GM21360 (cell line): Measurements from ENCODE around the gene KLK14.
A peak's percentile ranks its signal among the peaks of the same experiment; 100 is the strongest.

Experiments
- ATAC-seq: cut with Tn5 transposase; IDR thresholded peaks from one replicate; pipeline ENCODE4 v1.9.1; 2021; ENCODE audit warnings: mild to moderate bottlenecking, moderate library complexity; ENCODE audit not compliant: unreplicated experiment

The KLK14 gene

DNA sequence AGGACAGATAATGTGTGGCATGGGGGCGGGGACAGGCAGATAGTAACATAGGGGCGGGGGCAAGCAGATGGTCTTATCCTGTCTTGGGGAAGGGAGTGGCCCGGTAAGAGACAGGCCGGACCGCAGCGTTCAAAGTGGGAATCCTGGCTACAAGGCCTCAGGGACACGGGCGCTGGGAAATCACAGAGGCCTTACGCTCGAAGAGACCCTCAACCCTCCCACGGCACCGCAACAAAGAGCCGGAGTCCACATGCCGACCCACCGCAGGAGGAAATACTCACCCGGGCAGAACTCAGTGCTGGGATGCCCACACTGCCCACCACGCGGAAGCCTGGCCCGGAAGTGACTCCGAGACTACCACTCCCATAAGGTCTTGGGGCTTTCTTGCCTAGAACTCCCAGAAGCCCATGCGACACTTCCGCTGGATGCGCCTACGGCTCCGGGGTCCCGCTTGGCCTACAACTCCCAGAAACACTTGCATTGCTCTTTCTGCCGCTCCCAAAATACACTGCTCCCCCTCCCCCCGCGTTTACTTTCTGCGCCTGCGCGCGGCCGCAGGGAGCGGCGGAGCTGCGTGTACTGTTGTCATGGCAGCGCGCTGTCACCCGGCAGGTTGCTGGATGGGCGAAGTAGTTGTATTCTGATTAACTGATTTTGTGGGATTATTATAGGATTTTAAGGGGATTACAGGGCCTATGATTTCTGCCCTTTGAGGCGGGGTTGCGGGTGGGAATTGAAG lies 25.5 kb upstream of the KLK14 start, which contains the start of gene CTU1:
Gene CTU1 (minus strand): TSS at position 344 of the 739 bp plus-strand sequence. CDS start 3,840 bp downstream, outside the sequence.
- ATAC-seq: peak; percentile 92

DNA sequence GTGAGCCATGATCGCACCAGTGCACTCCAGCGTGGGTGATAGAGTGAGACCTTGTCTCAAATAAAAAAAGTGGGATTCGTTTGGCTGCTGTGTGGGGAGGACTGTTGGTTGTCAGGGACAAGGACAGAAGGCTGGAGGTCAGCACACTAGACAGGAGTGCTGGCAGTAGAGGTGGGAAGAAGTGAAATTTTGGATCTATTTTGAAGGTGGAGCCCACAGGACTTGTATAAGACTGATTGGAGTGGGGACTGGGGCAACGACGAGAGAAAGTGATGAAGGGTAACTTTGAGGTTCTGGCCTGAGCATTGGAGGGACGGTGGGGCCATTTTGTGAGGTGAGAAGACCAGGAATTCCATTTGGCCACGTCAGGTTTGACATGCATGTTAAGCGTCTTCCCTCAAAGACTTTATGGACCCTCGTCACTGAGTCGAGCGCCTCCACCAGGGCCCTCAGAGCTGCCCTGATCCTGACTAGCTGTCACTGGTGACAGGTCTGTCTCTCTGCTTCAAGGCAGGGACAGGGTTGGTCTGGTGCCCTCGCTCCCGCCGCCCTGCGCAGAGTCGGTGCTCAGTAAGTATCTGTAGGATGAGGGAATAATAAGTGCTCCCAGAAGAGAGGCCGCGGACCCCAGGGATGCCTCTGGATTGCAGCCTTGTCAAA lies 24.8 kb upstream of the KLK14 start:
- peak; percentile 3 for ATAC-seq

DNA sequence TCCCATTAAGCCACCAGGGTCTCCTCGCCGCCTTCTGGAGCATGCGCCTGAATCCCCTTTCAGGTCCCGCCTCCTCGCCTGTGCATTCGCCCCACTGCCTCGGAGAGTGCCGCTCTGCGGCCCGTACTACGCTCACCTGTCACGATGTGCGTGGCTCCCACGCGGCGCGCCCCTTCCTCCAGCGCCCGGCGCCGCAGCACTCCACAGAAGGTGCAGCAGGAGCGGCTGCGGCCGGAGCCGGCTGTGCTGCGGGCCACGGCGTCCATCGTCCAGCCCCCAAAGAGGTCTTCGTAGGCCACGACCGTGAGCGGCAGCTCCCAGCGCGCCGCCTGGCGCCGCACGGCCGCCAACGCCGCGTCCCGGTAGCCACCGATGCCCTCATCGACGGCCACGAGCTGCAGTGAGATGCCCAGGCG lies 21.2 kb upstream of the KLK14 start:
- ATAC-seq: no peak

DNA sequence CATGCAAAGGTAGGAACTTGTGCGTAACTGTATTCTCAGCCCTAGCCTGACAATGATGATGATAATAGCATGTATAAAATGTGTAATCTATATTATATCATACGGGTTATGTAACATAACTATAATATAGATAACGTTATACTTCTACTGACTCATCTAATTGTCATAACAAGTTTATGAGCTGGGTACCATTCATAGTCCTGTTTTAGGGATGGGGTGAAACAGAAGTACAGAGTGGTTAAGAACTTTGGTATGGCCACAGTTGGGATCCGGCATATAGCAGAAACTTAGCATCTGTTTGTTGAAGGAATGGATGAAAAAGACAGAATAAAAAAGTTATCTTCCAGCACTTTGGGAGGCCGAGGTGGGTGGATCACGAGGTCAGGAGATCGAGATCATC lies 20.3 kb upstream of the KLK14 start:
- ATAC-seq: no peak

DNA sequence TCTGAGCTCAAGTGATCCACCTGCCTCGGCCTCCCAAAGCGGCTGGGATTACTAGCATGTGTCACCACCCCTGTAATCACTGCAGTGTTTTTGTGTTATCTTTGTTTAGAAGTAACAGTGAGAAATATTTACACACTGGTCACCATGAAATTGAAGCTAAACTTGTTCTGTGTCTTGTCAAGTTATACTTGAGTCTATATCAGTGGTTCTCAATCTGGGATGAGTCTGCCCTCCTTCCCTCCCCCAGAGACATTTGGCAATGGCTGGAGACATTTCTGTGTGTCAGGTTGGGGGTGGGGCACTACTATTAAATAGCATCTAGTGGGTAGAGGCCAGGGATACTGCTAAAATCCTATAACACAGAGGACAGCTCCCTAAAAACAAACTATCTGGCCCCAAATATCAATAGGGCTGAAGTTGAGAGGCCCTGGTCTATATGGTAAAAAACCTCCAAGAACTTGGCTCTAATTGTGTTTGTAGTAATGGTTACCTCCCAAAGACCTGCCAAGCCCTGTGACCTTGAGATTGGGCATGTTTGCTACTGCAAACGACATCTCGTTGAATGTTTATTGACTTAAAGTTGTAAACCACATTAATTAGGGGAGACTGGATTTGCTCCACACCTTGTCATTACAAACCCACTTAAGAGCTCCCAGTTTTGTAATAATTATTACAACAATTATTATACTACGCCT lies 18.6 kb upstream of the KLK14 start:
- no peak for ATAC-seq

DNA sequence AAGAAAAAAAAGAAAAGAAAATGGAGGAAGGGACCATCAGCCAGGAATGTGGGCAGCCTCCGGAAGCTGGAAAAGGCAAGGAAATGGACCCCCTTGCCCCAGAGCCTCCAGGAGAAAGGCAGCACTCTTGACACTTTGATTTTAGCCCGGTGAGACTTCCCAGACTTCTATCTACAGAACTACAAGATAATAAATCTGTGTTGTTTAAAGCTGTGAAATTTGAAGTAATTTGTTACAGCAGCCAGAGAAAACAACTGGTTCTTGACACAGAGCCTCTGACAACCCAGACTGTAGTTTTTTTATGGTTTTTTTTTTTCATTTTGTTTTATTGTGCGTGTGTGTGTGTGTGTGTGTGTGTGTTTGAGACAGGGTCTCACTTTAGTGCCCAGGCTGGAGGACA lies 17.9 kb upstream of the KLK14 start:
- no peak for ATAC-seq

DNA sequence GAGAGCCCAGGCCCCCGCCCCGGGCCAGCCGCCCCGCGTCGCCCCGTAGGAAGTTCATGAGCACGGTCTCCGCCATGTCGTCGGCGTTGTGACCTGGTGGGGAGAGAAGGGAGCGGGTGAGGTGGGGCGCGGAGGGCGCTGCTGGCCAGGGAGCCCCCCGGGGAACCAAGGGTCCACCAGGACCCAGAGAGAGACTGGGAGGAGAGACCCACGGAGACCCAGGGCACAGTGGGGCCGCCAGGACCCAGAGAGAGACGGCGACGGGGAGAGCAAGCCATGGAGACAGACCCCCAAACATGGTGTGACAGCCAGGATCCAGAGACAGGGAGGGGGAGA lies 16.3 kb upstream of the KLK14 start:
- no peak for ATAC-seq

DNA sequence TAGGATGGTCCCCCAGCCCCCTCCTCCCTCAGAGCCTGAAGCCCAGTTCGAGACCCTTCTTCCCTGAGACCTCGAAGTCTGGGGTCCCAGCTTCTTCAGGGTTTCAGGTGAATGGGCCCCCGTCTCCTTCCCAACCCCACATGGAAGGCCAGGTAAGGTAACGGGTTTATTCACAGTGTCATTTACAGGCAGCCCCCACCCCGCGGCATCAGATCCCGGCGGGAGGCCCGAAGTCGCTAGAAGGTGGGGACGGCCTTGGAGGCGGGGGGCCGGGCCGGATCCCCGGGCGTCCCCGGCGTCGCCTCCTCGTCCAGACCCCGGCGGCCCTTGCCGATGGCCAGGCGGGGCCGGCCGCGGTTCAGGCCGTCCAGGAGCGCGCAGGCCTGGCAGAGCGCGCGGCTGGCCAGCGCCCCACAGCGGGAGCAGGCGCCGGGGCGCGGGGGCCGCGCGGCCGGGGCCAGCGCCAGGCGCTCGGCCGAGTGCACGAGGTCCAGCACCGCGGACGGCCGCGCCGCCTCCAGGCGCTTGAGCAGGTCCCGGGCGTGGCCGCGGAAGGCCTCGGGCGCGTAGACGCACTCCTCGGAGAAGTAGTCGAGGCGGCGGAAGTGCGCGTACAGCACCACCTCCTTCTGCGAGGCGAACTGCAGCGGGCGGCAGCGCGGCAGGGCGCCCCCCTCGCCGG lies 15.8 kb upstream of the KLK14 start:
- ATAC-seq: no peak

DNA sequence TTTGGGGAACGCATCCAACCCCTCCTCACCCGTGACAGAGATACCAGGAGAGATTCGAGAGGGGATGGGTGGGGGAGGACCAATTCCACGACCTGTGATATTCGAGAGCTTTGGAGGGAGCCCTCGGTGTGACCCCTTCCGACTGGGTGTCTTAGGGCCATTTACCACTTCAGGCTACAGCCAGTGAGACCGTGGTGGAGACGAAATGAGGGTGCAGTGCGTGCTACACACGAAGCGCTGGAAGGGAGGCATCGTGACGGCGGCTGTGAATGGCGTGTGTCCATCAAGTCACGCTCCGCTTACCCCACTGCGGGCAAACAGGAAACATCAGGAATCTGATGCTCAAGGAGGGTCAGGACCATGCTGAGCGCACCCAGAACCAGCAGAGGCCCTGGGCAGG lies 15.1 kb upstream of the KLK14 start:
- ATAC-seq: no peak

DNA sequence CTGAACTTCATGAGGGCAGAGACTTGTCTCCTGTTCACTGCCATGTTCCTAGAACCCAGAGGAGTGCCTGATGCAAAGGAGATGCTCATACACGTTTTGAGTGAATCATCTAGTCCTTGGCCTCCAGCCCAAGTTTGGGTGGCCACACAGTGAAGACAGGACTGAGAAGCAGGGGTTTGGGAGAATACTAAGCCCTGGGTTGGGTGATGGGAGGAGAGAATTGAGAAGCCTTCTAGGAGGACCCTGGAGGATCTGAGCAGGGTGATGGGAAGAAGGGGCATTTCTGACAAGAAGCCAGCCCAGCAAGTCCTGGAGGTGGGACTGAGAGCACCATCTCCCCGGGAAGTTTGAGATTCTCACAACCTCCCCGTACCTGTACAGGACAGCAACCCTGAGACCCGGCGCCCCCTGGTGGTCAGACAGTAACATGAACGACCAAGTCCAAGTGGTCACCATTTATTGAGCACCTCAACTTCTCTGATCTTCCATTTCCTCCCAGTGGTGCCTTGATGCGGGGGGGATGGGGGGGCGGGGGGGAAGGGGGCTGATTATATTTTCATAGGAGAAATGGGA lies 14.6 kb upstream of the KLK14 start:
- no peak for ATAC-seq

DNA sequence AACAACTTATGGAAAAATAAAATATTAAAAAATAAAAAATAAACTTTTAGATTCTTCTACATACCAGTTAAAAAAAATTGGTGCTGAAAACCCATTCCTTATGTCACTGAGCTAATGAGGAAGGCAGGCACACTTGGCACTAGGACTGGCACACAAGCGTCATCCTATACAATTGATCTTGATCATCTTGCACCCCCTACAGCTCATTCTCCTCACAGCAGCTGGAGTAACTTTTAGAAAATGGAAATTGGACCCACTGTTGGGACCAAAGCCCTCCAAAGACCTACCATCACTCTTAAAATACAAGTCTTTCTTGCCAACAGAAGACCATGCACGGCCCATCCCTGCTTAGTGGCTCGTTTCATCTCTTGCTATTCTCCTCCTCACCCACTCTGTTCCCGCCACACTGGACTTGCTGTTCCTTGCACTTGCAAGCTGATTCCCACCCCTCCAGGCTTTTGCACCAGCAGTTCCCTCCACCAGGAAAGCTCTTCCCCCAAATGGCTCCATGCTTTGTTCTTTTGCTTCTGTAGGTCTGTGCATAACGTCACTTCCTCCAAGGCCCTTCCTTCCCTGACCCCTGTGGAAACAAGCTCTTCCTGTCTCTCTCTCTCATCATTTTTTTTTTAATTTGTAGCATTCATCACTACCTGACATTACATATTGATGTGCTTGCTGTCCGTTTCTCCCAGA lies 13.9 kb upstream of the KLK14 start:
- no peak for ATAC-seq

DNA sequence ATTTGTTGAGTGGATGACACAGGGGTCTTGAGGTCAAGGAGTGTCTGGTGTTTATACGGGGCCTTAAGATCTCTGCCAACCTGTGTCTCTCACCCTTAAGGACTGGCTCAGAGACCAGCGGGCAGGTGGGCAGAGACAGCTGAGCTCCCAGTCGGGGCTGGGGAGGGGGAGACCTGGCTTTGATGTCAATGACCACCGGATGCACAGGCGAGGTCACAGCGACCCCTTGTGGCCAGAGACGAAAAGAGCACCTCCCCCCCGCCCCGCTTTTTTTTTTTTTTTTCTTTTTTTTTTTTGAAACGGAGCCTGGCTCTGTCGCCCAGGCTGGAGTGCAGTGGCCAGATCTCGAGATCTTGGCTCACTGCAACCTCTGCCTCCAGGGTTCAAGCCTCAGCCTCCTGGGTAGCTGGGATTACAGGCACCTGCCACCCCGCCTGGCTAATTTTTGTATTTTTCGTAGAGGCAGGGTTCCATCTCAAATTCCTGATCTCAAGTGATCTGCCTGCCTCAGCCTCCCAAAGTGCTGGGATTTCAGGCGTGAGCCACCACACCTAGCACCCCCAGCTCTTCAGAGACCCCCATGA lies 12.1 kb upstream of the KLK14 start:
- ATAC-seq: no peak

DNA sequence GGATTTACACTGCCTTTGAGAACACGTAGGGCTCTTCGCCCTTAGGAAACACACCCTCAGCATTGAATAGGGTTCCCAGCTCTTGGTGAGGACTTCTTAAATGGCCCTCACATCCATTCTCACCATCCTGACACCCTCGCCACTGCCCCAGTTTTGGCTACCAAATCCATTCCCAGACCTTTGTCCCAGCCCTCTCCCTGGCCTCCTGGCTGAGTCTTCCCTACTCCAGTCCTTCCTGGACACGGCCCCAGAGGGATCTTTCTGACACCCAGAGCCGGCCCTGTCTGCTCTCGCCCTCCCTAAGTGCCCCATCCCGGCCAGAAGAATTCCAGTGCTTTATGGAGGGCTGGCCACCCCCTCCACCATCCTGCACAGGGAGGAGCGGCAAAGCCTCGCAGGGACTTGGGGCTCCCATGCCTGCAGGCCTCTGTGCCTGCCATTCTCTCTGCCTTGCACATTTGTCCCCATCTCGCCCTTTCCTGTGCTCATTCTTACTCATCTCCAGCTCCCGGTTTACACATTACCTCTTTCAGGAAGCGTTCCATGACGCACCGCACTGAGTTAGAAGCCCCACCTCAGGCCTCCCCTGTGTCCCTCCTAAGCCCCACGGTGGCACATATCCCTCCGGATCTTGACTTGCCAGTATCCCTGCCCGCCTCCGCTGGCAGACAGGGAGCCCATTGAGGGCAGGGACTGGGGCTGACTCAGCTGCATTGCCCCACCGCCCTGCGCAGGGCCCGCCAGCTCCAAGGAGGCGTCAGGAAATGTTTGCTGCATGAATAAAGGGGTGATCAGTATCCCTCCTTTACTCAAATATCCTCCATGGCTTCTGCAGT lies 11.0 kb upstream of the KLK14 start:
- no peak for ATAC-seq

DNA sequence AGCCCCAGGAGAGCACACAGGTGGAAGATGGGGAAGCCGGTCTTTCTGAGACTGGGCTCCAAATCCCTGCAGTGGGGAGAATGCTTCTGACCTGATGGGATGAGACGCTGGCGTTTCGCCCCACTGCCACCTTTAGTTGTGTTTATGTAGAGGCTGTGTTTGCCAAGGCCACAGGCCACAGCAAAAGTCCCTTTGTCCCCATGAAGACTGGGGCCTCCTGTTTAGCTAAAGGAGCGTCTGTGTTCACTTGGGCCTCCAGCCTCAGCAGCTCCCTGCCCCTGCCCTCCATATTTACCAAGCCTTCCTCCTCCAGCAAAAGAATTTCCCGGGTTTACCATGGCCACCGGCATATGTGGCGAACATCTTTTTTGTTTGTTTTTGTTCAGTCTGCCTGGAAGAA lies 10.4 kb upstream of the KLK14 start:
- no peak for ATAC-seq

DNA sequence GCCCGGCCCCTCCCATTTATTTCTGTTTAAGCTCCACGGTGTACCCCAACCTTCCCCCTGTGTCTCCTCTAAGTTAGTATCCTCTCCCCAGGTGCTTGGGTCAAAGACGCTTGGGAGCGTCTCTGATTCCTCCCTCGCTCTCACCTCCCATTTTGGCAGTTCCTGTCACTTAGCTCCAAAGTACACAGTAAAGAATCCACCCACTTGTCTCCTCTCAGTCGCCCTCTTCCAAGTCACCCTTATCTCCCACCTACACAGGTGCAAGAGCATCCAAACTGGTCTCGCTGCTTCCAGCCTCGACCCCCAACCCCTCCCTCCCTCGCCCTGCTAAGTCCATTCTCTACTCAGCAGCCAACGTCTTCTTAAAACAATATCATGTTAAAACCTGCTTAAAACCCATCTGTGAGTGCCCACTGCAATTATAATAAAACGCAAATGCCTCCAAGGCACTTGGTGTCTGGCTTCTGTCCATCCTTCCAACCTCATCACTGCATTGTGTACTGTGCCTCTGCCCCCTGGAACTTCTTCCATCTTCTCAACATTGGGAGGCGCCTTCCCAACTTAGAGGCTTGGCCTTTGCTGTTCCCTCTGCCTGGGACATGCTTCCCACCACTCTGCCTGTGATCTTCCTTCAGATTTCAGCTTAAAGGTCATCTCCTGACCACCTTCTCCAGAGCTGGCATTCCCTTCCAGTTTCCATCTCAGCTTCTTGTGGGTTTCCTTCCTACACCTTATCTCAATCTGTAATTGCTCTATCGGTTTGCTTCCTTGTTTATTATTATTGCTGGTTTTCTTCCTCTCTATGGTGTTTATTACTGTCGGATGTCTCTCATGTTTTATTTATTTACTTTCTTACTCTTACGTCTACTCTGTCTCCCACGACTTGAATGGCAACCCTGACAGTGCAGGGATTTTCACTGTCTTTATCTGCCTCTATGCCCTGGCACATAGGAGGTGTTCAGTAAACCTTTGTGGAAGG lies 9.5 kb upstream of the KLK14 start:
- no peak for ATAC-seq

DNA sequence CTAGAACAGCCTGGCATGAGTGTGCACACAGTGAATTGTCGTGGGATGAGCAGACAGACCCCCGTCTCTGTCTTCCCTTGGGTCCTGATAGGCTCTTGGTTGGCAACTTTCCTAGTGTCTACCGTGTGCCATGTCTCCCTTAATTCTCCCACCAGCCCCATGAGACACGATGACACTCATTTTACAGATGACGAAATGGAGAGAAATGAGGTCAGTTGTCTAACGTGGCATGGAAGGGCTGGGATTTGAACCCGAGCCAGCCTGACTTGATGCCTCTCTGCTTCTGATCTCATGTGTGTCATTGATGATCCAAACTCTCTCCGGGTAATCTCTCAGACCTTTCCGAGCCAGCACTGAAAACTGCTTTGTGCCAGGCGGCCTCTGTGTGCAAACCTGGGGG lies 8.4 kb upstream of the KLK14 start:
- ATAC-seq: no peak

DNA sequence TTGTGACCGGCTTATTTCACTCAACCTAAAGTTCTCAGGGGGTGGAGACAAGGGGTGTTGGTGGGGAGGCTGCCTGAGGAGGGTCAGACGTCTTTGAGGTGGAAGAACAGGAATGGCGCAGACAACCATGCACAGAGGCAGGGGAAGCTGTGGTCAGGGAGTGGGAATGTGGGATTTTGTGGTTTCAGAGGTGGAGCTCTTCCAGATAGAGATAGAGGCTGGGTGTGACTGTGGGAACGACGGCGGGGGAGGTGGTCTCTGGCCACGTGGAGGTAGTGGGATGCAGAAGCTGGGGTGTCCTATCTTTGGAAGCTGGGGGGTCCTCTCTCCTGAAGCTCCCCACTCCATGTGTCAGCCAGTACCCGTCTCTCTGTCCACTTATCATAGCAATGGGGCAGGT lies 7.8 kb upstream of the KLK14 start:
- no peak for ATAC-seq

DNA sequence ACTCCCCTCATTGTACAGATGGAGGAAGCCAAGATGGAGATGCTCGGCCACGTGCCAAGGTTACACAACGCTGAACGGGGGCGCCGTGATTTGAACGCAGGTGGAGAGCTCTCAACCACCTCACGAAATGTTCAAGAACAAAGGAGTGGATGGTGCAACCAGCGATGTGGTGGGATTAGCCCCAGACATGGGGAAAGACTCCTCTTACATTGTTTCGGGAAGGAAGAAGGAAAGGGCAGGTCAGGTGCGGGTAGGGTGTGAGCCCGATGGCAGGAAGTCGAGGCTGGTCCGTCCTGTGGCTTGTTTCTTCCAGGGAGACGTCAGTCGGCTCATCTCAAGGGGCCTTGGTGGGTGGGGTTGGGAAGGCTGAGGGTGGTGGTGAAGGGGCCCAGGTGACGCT lies 7.1 kb upstream of the KLK14 start:
- ATAC-seq: no peak
